Common myeloid progenitor, CD34-positive (primary cell): ENCODE measurements around the gene LHX8. TPM values are rescaled to one million over a fixed set of nuclear protein-coding genes. Genes with fewer than 3 reads are reported as not detected.
A peak's percentile ranks its signal among the peaks of the same experiment; 100 is the strongest.

Experiments
- CTCF ChIA-PET: fragments of 350-600 bp; sonication (Branson Sonifier 250); formaldehyde crosslinking; loops from one replicate; lab custom pipeline; 2021; ENCODE audit warnings: antibody characterized with exemption; lab: Charles Lee
- POLR2A ChIA-PET: fragments of 350-600 bp; sonication (Branson Sonifier 250); formaldehyde crosslinking; loops from one replicate; lab custom pipeline; 2021; ENCODE audit warnings: antibody characterized with exemption; lab: Charles Lee
- DNase-seq, 3 donors: peaks; one replicate each; pipeline versions ENCODE4 v3.0.0 to v3.0.0-alpha.2; 2013
- H3K27ac ChIP-seq, 2 experiments: 1 replicate in 1 of 2; 2 replicates in 1 of 2; pipeline ENCODE4 v1.7.0; 2013; ENCODE audit warnings: inconsistent platforms in 2 of 2, low read length in 2 of 2, mild to moderate bottlenecking in 2 of 2, low read depth in 1 of 2, moderate library complexity in 1 of 2; ENCODE audit not compliant: severe bottlenecking in 2 of 2, insufficient read depth in 1 of 2, poor library complexity in 1 of 2
- H3K27me3 ChIP-seq, 5 experiments: replicated peaks in 2 of 5; 1 replicate in 3 of 5; 2 replicates in 2 of 5; pipeline versions ENCODE4 v1.6.1 to v1.7.0; 2013; ENCODE audit warnings: low read length in 4 of 5, mild to moderate bottlenecking in 2 of 5, moderate library complexity in 2 of 5, inconsistent platforms in 1 of 5; ENCODE audit not compliant: insufficient read depth in 5 of 5, control insufficient read depth in 4 of 5
- H3K36me3 ChIP-seq, 4 experiments: 1 replicate in 2 of 4; 2 replicates in 2 of 4; pipeline versions ENCODE4 v1.6.1 to v1.7.0; 2013; ENCODE audit warnings: low read length in 3 of 4, control low read depth in 1 of 4, mild to moderate bottlenecking in 1 of 4; ENCODE audit not compliant: control insufficient read depth in 4 of 4, insufficient read depth in 4 of 4
- H3K4me1 ChIP-seq, 4 experiments: 1 replicate in 3 of 4; 2 replicates in 1 of 4; pipeline versions ENCODE4 v1.6.1 to v1.7.1; 2013; ENCODE audit warnings: low read length in 3 of 4, mild to moderate bottlenecking in 3 of 4, control low read depth in 1 of 4, inconsistent platforms in 1 of 4, moderate library complexity in 1 of 4; ENCODE audit not compliant: control insufficient read depth in 4 of 4, insufficient read depth in 4 of 4; ENCODE audit errors: control extremely low read depth in 1 of 4
- H3K4me3 ChIP-seq, 7 experiments: 1 replicate in 4 of 7; 2 replicates in 3 of 7; pipeline versions ENCODE4 v1.5.1 to v1.7.0; 2013; ENCODE audit warnings: mild to moderate bottlenecking in 7 of 7, low read length in 6 of 7, moderate library complexity in 6 of 7, inconsistent platforms in 2 of 7, low read depth in 2 of 7, control low read depth in 1 of 7; ENCODE audit not compliant: insufficient read depth in 4 of 7, control insufficient read depth in 1 of 7; ENCODE audit errors: extremely low read depth in 1 of 7
- H3K9me3 ChIP-seq, 5 experiments: 1 replicate in 4 of 5; 2 replicates in 1 of 5; pipeline versions ENCODE4 v1.6.1 to v1.7.1; 2013; ENCODE audit warnings: low read length in 4 of 5, mild to moderate bottlenecking in 2 of 5, inconsistent platforms in 1 of 5, low read depth in 1 of 5, moderate library complexity in 1 of 5; ENCODE audit not compliant: control insufficient read depth in 4 of 5, insufficient read depth in 2 of 5; ENCODE audit errors: control extremely low read depth in 1 of 5
- WGBS: methylation state at CpG from one replicate; pipeline ENCODE4 v1.1.5; 2013; ENCODE audit not compliant: insufficient coverage; 5-methylcytosine and 5-hydroxymethylcytosine counted together
- polyA plus RNA-seq: library from polyadenylated mRNA; unstranded; fragments of 120-200 nt; gene quantifications from one replicate; pipeline ENCODE4 v1.2.1, GENCODE V29; 2013

LHX8 gene
- not detected for polyA plus RNA-seq

DNA sequence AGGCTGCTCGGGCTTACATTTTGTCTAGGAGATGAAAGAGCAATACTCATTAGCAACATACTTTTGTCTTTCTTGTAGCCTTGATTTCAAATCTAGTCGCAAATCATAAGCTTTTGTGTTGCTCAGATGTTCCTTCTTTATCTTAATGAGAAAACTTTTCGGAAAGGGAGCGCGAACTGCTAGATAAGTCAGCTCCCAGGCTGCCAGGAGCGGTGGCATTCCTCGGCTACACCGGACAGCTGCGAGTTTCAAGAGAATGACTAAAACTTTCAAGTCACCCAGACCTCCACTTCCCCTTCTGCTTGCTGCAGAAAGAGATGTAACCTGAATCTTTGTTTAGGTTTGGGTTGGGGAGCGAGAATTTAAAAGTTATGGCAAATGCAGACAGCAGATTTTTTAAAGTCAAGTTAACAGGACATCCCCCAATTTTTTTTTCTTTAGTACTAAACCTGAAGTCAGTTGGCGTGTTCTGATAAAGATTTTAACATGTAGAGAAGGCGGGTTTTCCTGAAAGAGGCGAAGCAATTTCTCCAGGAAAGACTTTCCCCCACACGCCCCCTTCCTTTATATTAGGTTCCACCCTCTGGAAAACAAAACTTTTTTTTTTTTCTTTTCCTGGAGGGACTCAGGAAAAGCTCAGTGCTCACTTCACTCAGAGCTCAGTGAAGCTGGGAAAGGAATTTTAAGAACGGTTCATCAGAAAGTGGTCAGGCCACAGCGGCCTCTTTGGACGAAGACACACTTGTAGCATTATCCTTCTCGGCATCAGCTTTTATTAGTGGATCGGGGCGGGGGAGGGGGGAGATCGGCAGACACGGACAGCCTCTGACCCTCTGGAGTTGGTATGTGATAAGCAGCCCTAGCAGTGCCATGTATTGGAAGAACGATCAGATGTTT lies at the start of gene LHX8:
TSS of gene LHX8 (plus strand) at position 639 of the 897 bp plus-strand sequence. CDS start 2,227 bp downstream, outside the sequence.
- WGBS = 5% methylated on average over 15 of the region's 23 CpGs
- Histone ChIP-seq H3K9me3 (peaks cover 0 to 7% (median 2%) of the 10 kb centered on the region in 5 experiments), H3K36me3 (no peaks in the 10 kb centered on the region), H3K27me3 (peaks cover 17 to 100% (median 69%) of the 10 kb centered on the region in 5 experiments), H3K4me1 (peaks cover 0 to 22% (median 16%) of the 10 kb centered on the region in 4 experiments), H3K27ac (no peak within 1 kb of the TSS), H3K4me3 (peak within 1 kb of the TSS in 6 of 7 experiments; percentile 44 to 71 (median 54))
- CTCF ChIA-PET = interaction anchor here (1.0 to 1.9 kb wide), 2 partner anchors 8 to 11 kb away, joined by 3 to 6 read pairs; no protein-coding TSS in a partner anchor
- DNase-seq = peak in 2 of 3 donors; percentile 68 to 73
- POLR2A ChIA-PET = no interaction called here

DNA sequence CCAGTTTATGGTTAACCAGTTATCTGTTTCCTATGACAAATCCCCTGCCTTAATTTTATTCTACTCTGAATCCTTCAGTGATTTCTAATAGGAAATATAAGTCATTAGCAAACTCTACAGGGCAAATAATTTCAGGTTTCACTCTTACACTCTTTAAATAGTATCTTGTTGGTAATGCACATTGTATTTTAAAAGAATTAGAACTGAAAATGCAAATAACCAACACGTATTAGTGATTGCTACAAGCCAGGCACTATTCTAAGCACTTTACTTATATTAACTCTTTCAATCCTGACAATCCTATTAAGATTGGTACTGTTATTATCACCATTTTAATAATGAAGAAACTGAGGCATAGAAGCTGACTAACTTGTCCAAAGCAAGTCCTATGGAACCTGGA lies 48.3 kb upstream of the LHX8 start:
- no peaks in the 10 kb centered on the region for H3K4me1 ChIP-seq
- CTCF ChIA-PET = no interaction called here
- no peaks in the 10 kb centered on the region for H3K9me3 ChIP-seq
- POLR2A ChIA-PET = no interaction called here
- H3K27me3 ChIP-seq = no peaks in the 10 kb centered on the region
- H3K36me3 ChIP-seq = no peaks in the 10 kb centered on the region
- DNase-seq = no peak
- H3K27ac ChIP-seq = no peak overlapping the region
- H3K4me3 ChIP-seq = no peak overlapping the region
- WGBS = no CpG with 5 or more reads among the region's 1 CpG

GRCh38 chr1:75087278-75087677 lies 46.9 kb upstream of the LHX8 start:
- Histone ChIP-seq H3K4me1 (no peaks in the 10 kb centered on the region), H3K27ac (no peak overlapping the region), H3K27me3 (no peaks in the 10 kb centered on the region), H3K9me3 (no peaks in the 10 kb centered on the region), H3K4me3 (no peak overlapping the region), H3K36me3 (no peaks in the 10 kb centered on the region)
- ChIA-PET CTCF (no interaction called here), POLR2A (no interaction called here)
- WGBS = no CpG with 5 or more reads among the region's 2 CpGs
- no peak for DNase-seq

GRCh38 chr1:75092141-75092540 lies 42.0 kb upstream of the LHX8 start:
- CTCF ChIA-PET = no interaction called here
- WGBS = 67% methylated on average over 1 of the region's 3 CpGs
- H3K36me3 ChIP-seq = no peaks in the 10 kb centered on the region
- POLR2A ChIA-PET = no interaction called here
- H3K4me1 ChIP-seq = no peaks in the 10 kb centered on the region
- no peak overlapping the region for H3K4me3 ChIP-seq
- no peaks in the 10 kb centered on the region for H3K9me3 ChIP-seq
- H3K27ac ChIP-seq = no peak overlapping the region
- DNase-seq = no peak
- H3K27me3 ChIP-seq = no peaks in the 10 kb centered on the region

- Histone ChIP-seq H3K36me3 (no peaks in the 10 kb centered on the region), H3K27me3 (no peaks in the 10 kb centered on the region), H3K4me1 (no peaks in the 10 kb centered on the region), H3K27ac (no peak overlapping the region), H3K4me3 (no peak overlapping the region), H3K9me3 (no peaks in the 10 kb centered on the region)
- DNase-seq = no peak
- ChIA-PET CTCF (no interaction called here), POLR2A (no interaction called here)
- WGBS = no CpG with 5 or more reads among the region's 1 CpG
Measured at GRCh38 chr1:75097654-75098053, 36.5 kb upstream of the LHX8 start.

DNA sequence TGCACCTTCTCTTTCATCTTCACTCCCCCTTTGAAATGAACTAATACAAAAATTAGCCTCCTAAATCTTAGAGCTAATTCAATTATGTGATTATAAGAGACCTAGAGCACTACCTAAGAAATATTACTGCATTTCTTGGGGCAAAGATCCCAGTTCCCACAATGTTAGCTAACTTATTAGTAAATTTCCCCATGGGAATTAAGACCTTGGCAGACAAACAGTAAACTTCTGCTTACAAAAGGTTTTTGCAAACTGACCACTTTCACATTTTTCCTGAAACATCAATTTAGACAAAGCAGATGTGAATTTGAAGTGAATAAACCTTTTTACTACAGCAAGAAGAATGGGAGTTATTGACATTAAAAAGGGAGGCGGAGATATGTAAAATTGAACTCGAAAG lies 34.6 kb upstream of the LHX8 start:
- H3K27ac ChIP-seq = no peak overlapping the region
- ChIA-PET POLR2A (no interaction called here), CTCF (no interaction called here)
- no peaks in the 10 kb centered on the region for H3K36me3 ChIP-seq
- no peaks in the 10 kb centered on the region for H3K27me3 ChIP-seq
- H3K4me1 ChIP-seq = no peaks in the 10 kb centered on the region
- WGBS = no CpG with 5 or more reads among the region's 2 CpGs
- DNase-seq = no peak
- no peaks in the 10 kb centered on the region for H3K9me3 ChIP-seq
- no peak overlapping the region for H3K4me3 ChIP-seq

GRCh38 chr1:75100481-75101092 lies 33.6 kb upstream of the LHX8 start:
- no peak for DNase-seq
- Histone ChIP-seq H3K27me3 (no peaks in the 10 kb centered on the region), H3K4me1 (no peaks in the 10 kb centered on the region), H3K9me3 (no peaks in the 10 kb centered on the region), H3K36me3 (no peaks in the 10 kb centered on the region), H3K4me3 (no peak overlapping the region), H3K27ac (no peak overlapping the region)
- WGBS = 74% methylated on average over 7 of the region's 10 CpGs
- ChIA-PET POLR2A (no interaction called here), CTCF (no interaction called here)
